GM10248 (cell line): ENCODE results near the gene DIP2C.

Experiments used
- CTCF ChIA-PET: fragments of 300-600 bp; sonication (Branson Sonifier 250); formaldehyde crosslinking; extraction: SDS; loops from one replicate; lab custom pipeline; 2021; ENCODE audit warnings: antibody characterized with exemption; lab: Yijun Ruan, JAX
- POLR2A ChIA-PET: fragments of 350-650 bp; sonication (Branson Sonifier 250); formaldehyde crosslinking; extraction: SDS; loops from one replicate; lab custom pipeline; 2020; ENCODE audit warnings: antibody characterized with exemption; lab: Yijun Ruan, JAX
- DNase-seq: peaks from one replicate; pipeline ENCODE4 v3.0.0; 2012; ENCODE audit errors: extremely low spot score
- CTCF ChIP-seq: IDR thresholded peaks from 2 replicates; pipeline ENCODE4 v1.5.1; 2012; ENCODE audit warnings: mild to moderate bottlenecking, low read depth; ENCODE audit errors: extremely low read depth, missing control alignments, control extremely low read depth

Gene DIP2C

GRCh38 chr10:375815-376505 is 313.5 kb downstream of the DIP2C start:
- POLR2A ChIA-PET = no interaction called here
- no peak for TF ChIP-seq CTCF
- DNase-seq = no peak
- CTCF ChIA-PET = interaction anchor here (1.4 kb wide), 1 partner anchor 13 kb away, joined by 6 read pairs; no protein-coding TSS in a partner anchor

- DNase-seq = no peak
- no peak for TF ChIP-seq CTCF
- CTCF ChIA-PET = interaction anchor here (1.0 kb wide), 1 partner anchor 10 kb away, joined by 3 read pairs; no protein-coding TSS in a partner anchor
- POLR2A ChIA-PET = no interaction called here
These were observed 315.1 kb downstream of the DIP2C start for GRCh38 chr10:374354-374753.

GRCh38 chr10:373526-374309 is 315.8 kb downstream of the DIP2C start:
- DNase-seq = no peak
- no peak for TF ChIP-seq CTCF
- ChIA-PET CTCF (interaction anchor here (1.0 kb wide), 1 partner anchor 9 kb away, joined by 3 read pairs; no protein-coding TSS in a partner anchor), POLR2A (no interaction called here)

- DNase-seq = no peak
- CTCF ChIA-PET = no interaction called here
- POLR2A ChIA-PET = no interaction called here
- TF ChIP-seq CTCF = no peak
These were observed 316.5 kb downstream of the DIP2C start for GRCh38 chr10:373015-373414.

- CTCF ChIA-PET = no interaction called here
- TF ChIP-seq CTCF = no peak
- DNase-seq = no peak
- POLR2A ChIA-PET = no interaction called here
These were observed 316.9 kb downstream of the DIP2C start for GRCh38 chr10:372566-372965.

GRCh38 chr10:371515-371914 is 318.0 kb downstream of the DIP2C start:
- no peak for DNase-seq
- ChIA-PET CTCF (interaction anchor here (1.5 kb wide), 1 partner anchor 16 kb away, joined by 3 read pairs; no protein-coding TSS in a partner anchor), POLR2A (no interaction called here)
- TF ChIP-seq CTCF = no peak
